Activated CD4-positive, alpha-beta T cell treated with anti-CD3 and anti-CD28 coated beads for 48 hours (primary cell): ENCODE results near the gene LCTL.

ENCODE experiments used
- DNase-seq: peaks from one replicate; pipeline ENCODE4 v3.0.0-alpha.2; 2020

The LCTL gene, protein sequence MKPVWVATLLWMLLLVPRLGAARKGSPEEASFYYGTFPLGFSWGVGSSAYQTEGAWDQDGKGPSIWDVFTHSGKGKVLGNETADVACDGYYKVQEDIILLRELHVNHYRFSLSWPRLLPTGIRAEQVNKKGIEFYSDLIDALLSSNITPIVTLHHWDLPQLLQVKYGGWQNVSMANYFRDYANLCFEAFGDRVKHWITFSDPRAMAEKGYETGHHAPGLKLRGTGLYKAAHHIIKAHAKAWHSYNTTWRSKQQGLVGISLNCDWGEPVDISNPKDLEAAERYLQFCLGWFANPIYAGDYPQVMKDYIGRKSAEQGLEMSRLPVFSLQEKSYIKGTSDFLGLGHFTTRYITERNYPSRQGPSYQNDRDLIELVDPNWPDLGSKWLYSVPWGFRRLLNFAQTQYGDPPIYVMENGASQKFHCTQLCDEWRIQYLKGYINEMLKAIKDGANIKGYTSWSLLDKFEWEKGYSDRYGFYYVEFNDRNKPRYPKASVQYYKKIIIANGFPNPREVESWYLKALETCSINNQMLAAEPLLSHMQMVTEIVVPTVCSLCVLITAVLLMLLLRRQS

DNA sequence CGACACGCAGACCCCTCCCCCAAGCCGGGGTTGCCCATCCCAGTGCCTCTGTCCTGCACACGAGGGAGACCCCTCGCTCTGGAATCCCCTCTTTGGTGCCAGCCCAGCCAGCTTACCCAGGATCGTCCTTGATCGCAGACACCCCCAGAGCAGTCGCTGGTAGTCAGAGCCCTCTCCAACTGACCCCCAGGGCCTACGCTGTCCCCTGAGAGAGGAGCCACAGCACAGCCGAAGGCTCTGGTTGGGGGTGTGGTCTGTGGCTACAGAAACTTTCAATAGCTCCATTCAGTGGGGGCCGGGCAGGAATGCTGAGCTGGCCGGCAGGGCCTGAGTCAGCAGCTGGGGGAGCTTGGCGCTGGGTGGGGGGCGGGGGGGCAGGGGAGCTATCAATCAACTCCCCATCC lies at the start of gene LCTL:
TSS of gene LCTL (minus strand) at position 258 of the 404 bp plus-strand sequence. CDS start 633 bp downstream, outside the sequence.
- no peak for DNase-seq

DNA sequence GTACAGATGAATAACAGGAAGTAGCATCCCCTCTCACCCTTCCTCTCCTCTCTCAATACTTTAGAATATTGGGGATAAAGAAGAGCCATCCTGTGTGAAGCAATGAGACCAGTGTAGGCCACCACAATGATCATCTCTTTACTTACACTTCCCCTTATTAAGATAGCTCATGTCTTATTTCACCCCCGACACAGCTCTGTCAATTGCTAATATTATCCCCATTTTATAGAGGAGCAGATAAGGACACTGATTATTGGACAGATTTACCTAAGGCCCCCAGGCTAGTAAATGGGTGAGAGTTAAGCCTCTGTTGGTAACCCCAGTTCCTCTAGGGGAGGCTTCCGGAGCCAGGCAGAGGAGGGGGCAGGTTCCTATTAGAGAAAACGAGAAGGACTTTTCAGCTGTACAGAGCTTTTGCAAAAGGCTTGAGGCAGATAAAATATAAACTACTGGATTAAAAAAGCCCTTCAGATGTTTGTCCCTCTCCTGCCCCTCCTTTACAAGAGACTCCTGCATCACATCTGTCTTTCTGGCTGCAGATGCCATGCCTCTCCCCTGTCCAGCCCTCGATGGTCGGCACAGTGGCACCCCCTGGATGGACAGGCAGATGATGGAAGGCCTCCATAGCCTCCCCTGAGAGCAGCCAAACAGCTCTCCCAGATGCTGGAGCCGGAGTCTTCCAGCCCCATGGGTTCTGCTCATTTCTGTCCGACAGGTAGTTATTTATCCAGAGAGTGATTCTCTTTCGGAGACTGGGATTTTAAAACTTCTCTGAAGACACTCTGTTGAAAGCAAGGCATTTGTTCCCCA lies 49.4 kb upstream of the LCTL start:
- no peak for DNase-seq

DNA sequence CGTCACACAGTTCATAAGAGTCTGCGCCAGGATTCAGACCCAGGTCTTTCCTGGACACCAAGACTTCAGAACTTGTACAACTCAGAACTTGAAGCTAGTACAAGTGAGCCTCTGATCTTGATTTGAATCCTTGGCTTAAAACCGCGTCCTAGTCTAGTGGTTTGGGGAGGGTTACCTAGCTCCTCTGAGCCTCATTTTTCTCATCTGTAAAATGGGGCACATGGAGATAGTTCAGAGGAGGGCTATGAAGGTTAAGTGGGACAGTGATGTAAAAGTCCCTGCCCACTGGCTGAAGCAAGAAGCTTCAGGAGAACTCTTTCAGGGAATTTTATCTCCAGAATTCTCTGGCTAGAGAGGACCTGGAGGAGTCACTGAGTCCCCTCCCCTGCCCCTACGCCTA lies 48.7 kb upstream of the LCTL start:
- no peak for DNase-seq

DNA sequence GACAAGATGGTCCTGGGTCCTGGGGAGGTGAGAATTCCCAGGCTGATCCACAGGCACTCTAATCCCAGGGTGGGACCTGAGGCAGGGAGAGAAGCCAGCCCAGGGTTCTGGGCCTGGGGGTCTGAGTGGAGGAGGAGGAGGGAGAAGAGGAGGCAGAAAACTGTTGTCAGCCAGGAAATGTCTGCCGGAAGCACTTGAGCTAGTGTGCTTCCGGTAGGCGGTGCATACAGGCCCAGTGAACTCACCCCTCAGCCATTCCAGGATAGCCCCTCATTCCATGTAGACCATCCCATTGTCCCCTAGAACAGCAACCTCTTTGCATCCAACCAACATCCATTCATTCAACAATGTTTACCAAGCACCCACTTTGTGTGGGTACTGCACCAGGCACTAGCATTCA lies 47.9 kb upstream of the LCTL start:
- no peak for DNase-seq

DNA sequence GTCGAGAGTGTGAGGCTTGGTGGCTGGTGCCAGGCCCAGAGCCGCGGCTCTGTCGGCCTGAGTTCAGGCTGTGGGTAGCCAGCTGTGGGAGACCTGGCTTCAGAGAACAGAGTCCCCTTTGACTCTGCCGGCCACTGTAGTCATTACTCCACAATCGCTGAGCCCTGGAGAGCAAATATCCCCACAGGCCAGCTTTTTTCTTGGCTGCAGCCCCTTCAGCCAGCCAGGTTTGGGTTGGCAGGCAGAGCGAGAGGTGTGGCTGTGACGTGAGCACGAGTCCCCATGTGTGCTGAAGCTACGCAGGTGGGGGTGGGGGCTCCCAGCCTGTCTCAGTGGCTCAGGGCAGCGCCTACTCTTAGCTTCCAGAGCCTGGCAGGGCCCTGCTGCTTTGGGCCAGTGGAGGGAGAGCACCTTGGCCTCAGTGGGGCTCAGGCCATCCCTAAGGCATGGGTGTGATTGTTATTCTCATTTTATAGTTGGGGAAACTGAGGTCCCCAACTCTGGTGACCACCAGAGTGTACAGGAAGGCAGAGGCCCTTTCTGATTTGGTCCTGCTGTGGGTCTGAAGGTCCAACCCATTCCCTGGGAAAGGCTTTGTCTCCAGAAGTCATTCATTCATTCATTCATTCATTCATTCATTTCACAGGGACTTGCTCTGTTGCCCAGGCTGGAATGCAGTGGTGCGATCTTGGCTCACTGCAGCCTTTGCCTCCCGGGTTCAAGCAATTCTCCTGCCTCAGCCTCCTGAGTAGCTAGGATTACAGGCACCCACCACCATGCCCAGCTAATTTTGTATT lies 45.7 kb upstream of the LCTL start:
- no peak for DNase-seq

DNA sequence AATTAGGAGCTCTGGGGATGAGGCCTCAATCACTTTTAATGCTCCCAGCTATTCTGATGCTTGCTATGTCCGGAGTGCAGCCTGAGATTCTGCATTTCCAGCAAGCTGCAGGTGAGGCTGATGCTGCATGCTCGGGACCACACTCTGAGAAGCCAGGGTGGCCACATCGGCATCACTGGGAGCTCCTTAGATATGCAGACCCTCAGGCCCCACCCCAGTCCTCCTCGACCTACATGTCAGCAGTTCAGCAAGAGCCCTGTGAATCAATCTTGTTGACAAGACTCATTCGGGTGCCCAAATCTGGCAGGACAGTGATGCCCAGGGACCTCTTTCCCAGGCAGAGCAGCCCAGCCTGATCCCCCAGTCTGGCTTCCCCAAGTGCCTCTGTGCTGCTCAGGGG lies 44.1 kb upstream of the LCTL start:
- DNase-seq = no peak

DNA sequence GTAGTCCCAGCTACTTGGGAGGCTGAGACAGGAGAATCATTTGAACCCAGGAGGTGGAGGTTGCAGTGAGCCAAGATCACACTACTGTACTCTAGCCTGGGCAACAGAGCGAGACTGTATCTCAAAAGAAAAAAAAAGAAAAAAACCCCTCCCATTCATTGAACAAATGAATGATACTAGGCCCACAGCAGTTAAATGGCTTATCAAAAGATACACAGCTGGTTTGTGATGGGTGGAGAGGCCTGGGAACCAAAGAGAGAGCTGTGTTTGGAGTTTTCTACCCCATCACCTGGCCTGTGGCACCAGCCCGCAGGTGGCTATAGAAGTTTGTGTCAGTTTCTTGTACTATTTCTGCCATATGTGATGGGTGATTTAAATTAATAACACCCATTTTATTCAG lies 43.1 kb upstream of the LCTL start:
- DNase-seq = no peak

DNA sequence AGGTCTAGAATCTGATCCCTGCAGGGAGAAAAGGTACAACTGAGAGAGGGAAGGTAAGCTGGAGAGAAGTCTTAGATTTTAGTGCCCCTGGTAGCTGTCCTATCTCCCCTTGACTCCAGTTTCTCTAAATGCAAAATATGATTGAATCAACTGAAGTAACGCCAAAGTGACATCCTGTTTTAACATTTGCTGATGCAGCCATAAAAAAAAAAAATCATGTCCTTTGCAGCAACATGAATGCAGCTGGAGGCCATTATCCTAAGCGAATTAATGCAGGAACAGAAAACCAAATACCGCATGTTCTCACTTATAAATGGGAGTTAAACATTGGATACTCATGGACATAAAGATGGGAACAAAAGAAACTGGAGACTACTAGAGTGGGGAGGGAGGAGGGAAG lies 42.4 kb upstream of the LCTL start:
- DNase-seq = no peak

DNA sequence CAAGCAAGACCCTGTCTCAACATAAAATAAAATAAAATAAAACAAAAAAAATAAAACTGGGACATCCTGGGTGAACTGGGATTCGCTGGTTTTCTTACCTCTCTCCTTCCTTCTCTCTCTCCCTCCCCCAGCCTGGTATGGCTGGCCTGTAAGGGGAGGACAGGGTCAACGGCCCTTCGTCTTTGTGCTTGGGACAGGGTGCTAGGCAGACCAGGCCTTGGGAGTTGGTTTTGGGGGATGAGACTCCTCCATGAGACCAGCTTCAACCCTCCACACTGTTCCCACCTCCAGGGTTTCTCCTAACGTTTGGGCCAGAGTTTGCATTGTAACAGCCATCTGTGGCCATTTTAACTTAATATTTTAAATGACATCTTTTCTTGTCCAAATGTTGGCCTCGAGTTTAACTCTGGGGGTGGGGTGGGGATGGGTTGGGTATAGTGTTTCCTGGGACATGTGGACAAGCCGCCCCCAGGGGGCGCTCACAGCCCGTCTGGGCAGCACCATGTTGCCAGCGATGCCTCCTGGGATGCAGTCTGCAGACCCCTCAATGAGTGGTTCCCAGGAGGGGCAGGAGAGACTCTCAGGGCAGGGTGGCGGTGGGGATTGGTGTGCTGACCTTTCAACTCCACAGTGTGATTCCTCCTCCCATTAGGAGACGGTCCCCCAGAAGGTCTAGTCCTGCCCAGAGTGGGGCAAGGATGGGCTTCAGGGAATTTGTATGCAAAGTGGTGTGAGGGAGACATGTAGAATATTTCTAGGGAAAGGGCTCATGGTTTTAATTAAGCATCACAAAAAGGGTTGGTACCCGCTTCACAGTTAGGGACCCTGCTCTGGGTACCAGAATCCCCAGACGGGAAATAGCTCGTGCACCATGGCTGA lies 37.7 kb upstream of the LCTL start:
- peak; percentile 77 for DNase-seq

DNA sequence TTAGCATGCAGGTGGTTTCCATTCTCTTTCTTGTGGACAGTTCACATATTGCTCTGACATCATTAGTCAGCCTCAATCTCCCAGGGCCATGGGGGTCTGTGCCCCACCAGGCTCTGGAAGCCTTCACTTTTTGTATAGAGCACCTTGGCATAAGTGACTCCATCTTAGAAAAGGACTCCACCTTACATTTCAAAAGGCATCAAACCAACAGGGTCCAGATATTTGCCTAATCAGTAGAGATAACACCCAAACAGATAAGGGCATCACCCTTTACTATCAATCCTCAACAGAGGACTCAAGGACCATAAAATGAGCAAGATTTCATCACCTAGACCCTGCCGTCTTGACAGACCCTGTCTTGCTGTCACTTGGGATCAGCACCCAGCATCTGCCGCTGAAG lies 35.7 kb upstream of the LCTL start:
- DNase-seq = no peak

DNA sequence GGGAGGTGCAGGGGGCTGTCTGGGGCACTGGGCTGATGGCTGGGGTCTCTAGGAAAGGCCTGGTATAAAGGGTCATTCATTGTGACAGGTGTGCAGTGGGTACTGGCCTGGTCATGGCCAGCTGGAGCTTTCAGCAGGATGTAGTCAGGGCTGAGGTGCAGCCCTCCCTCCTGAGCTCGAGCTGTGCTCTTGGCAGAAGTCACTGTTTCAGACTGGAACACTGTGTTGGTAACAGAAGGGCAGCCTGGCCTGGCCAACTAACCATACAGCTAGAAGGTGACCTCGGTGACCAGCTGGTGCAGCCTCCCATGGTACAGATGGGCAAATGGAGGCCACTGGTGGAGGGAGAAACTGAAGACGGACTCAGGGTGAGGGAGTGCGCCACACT lies 34.4 kb upstream of the LCTL start:
- no peak for DNase-seq

DNA sequence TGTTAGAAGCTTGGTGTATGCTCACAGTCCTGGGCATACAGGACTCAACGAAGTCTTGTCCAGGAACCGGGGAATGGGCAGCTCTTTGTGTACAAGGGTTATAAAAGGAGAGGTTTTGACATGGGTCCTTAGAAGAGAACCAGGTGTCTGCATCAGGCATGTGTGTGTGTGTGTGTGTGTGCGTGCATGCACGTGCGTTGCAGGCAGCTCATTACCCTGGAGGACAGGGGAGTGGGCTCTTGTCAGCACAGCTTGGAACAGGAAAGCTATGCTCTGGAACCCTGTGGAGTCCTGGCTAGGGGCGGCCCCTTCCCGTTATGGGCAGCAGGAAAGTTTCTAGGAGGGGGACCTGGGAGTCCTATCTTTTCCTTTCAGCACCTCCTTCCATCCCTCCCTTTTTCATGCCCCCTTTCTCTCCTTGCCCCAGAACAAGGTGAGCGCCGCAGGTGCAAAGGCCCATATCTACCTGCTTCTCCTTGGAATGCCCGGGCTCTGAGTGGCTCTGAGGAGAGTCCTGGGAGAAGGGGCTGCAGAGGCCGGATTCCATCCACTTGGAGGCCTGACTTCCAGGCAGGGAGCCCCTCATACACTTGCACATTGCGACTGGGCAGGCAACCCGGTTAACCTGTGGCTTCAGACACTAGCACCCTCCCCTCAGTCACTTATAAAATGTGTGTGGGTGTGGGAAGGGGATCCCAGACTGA lies 33.9 kb upstream of the LCTL start:
- no peak for DNase-seq

DNA sequence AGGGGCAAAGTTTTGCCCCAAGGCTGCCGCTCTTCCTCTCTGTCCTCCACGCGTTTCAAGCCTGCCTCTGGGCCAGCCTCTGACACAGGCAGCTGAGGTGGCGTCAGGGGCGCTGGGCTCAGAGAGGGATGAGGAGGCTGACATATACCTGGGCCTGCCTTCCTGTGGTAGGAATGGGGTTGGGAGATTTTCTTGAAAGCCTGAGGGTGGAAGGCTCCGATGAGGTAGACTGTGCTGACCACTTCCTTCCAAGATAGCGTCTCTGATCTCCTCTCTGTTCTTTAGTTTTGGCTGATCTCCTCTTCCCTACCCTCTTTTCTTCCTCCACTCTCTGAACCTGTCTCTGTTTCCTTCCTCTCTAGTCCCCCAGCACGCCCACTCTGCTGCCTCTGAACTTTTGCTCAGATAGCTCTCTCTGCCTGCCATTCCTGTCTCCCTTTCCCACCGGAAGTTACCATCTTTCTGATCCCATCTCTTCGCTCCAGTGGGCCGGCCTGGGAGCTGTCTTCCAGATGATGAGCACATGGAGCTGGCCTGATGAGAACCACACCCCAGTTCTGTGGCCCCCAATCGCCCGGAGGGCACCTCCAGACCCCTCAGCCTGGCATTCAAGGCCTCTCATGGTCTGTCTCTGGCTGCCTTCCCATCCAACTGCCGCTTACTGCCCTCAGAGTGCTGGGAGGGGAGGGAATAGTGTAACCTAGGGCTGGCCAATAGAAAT lies 32.5 kb upstream of the LCTL start:
- DNase-seq = no peak

DNA sequence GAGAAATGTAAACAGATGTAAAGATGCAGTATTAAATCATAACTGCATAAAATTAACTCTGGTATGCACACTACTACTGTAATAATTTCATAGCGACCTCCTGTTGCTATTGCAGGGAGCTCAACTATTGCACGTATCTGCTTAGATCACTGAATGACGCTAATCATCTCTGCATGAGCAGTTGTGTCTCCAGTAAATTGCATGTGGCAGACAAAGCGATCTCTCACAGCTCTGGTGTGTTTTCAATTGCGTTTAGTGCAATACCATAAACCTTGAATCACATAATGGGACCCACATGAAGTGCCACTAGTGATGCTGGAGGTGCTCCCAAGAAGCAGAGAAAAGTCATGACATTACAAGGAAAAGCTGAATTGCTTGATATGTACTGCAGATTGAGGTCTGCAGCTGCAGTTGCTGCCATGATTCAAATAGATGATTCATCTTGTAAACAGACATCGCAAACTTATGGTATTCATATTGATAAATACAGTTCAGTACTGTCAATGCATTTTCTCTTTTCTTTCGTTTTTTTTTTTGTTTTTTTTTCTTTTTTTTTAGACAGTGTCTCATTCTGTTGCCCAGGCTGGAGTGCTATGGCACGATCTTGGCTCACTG lies 30.2 kb upstream of the LCTL start:
- DNase-seq = no peak

DNA sequence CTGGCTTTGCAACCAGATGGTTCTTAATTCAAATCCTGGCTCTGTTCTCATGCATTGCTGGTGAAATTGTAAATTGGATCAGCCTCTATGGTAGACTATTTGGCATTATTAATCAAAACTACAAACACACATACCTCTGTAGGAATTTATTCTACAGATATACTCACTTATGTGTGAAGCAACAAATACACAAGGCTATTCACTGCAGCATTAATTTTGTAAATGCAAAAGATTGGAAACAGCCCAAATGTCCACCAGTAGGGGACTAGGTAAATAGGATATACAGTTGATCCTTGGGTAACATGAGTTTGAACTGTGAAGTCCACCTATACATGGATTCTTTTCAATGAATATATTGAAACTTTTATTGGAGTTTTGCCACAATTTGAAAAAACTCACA lies 29.5 kb upstream of the LCTL start:
- DNase-seq = no peak

DNA sequence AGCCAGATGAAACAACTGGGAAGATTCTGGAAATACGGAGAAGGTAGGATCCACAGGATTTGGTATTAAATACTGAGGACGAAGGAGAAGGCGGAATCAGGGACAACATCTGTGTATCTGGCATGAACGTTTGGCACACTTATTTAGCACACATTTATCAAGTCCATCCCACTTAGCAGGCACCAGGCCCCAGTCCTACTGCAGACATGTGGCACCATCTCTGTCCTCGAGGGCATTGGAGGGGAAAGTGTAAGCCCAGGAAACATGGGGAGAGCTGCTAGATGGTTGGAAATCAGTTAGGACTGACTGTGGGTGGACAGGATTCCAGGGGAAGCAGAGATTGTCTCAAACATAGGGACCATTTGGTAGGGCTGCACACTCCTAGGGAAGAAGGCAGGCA lies 29.0 kb upstream of the LCTL start:
- DNase-seq = no peak

DNA sequence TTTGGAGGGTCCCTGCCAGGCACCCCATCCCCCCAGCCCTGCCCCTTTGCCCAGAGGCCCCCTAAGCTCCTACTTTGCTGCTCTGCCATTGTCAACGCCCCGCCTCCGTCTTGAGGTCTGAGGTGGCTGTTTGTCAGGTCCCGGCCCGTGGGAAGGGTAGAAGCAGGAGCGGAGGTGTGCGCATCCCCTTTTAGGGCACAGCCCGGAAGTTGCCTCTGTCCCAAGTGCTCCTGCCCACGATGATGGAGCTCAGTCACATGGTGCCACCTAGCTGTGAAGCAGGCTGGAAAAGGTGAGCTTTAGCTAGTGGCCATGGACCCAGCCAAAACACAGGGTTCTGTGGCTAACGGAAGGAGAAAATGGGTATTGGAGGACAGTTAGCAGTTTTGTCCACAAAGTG lies 28.5 kb upstream of the LCTL start:
- DNase-seq = no peak

DNA sequence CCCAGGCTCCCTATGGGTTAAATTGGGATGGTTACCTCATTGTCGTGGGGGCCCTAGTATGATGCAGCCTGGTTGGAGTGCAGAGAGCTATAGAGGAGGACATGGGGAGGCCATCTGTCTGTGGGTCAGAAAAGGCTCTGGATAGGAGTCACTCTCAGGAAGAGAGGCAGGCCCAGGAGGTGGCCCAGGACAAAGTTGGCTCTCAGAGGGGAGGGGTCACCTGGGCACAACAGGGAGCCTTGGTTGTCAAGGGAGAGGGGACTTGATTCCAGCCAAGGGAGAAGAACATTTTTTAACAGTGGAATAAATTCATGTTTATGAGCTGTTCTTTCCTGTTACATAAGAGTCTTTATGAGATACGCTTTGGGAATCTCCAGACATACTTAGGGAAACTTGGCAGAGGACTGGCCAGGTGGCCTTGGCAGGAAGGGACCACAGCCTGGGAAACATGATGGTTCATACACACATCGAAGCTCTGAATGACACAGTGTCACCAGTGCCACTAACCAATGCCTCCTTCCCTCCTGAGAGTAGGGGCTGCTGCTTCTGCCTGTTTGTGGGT lies 27.5 kb upstream of the LCTL start:
- DNase-seq = no peak

DNA sequence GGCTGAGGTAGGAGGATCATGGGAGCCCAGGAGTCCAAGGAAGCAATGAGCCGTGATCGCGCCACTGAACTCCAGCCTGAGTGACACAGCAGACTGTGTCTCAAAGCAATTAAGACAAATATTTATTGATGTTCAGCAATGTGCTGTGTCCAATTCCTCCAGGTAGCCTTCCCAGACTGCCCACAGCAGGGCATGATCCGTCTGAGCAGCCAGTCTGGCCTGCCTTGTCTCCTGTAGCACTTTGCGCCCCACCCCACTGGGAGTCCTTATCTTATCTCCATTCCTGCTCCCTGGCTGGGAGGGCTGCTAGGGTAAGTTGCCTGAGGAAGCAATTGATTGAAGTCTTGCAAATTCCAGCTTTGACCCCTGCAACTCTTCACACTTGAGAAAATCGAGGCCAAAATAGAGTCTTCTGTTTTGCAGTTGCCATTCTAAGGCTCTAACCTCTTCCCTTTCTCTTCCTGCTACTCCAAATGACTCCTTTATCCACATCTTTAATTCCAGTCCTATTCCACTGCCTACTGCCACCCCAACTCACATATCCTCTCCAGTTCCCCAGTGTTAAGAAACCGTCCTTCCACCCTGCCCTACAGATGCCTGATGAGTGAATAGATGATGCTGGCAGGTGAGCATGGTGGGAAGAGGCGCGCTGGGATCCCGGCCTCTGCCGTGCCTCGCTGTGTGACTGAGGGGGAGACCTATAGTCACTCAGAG lies 26.9 kb upstream of the LCTL start:
- DNase-seq = no peak
